Esophagus (tissue), 2 donors: ENCODE data around the gene ENOX1. TPM values are rescaled to one million over a fixed set of nuclear protein-coding genes. Genes with fewer than 3 reads are reported as not detected.

Experiments used
- H3K27ac ChIP-seq, 2 donors: one replicate each; pipeline ENCODE4 v1.5.1; 2013; ENCODE audit warnings: low read depth in 2 of 2, mild to moderate bottlenecking in 2 of 2, inconsistent platforms in 1 of 2, low read length in 1 of 2, moderate library complexity in 1 of 2
- H3K27me3 ChIP-seq, 2 donors: one replicate each; pipeline ENCODE4 v1.6.1; 2013; ENCODE audit warnings: low read length in 2 of 2, control low read depth in 1 of 2, mild to moderate bottlenecking in 1 of 2; ENCODE audit not compliant: insufficient read depth in 2 of 2, control insufficient read depth in 1 of 2
- H3K36me3 ChIP-seq, 2 donors: one replicate each; pipeline ENCODE4 v1.6.1; 2013; ENCODE audit warnings: low read length in 1 of 2; ENCODE audit not compliant: control insufficient read depth in 2 of 2, insufficient read depth in 2 of 2
- H3K4me1 ChIP-seq, 2 donors: one replicate each; pipeline ENCODE4 v1.6.1; 2013; ENCODE audit warnings: low read length in 1 of 2; ENCODE audit not compliant: control insufficient read depth in 2 of 2, insufficient read depth in 2 of 2
- H3K4me3 ChIP-seq, 2 donors: one replicate each; pipeline ENCODE4 v1.5.1; 2013; ENCODE audit warnings: low read length in 2 of 2, mild to moderate bottlenecking in 2 of 2, low read depth in 1 of 2, moderate library complexity in 1 of 2
- H3K9me3 ChIP-seq, 2 donors: one replicate each; pipeline ENCODE4 v1.6.1; 2013; ENCODE audit warnings: mild to moderate bottlenecking in 2 of 2, low read depth in 1 of 2, low read length in 1 of 2, moderate library complexity in 1 of 2; ENCODE audit not compliant: control insufficient read depth in 2 of 2, insufficient read depth in 1 of 2
- WGBS, 2 donors: extraction: QIAGEN DNeasy Blood & Tissue Kit; methylation state at CpG; one replicate each; pipeline ENCODE4 v1.1.7; 2013; 5-methylcytosine and 5-hydroxymethylcytosine counted together
- polyA plus RNA-seq, 2 donors: library from polyadenylated mRNA; stranded (reverse); fragments of 200-250 nt; gene quantifications; one replicate each; pipeline ENCODE4 v1.2.3, GENCODE V29; 2013
- donor health status: healthy with polysubstance abuse.
- donor health status: Bipolar disorder and iron deficiency.

ENOX1 gene
- polyA plus RNA-seq, 2 donors: 0.10 to 0.29 TPM

DNA sequence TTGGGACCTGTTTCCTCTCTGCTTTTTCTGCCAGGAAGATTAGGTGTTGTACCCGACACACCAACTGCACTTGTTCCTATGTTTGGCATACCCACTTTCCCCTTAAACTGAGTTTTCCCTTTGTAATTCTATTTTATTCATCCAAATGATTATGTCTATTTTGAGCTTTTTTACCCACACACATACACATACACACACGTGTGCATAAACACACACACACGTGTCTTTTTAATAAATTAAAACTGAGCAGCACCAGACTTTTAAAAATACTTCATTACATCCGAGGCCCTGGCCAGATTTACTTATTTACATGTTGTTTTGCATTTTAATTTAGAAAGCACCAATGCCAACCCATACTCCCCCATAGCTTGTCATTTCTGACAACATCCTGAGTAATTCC is 413.4 kb downstream of the ENOX1 start:
- Histone ChIP-seq H3K4me3 (no peak overlapping the region), H3K36me3 (no peaks in the 10 kb centered on the region), H3K4me1 (no peaks in the 10 kb centered on the region), H3K27ac (no peak overlapping the region), H3K27me3 (no peaks in the 10 kb centered on the region), H3K9me3 (no peaks in the 10 kb centered on the region)
- WGBS, 2 donors: 78 to 81% methylated on average over 4 of the region's 4 CpGs

DNA sequence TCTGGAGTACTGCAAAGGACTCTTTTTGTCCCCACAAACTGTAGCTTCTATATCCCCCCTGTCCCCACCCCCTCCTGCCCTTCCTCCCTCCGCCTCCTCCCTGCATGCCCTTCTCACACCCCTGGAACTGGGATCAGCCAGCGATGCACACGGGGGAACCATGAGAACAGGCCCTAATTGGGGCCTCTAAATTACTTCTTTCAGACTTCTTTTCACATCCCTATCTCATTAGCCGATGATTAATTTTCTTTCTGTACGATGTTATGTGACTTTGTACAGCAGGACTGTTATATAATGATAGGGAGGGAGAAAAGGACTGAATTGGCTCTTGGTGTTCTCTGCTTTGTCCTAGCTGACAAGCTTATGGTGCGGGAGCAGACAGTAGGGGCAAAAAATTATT is 415.9 kb downstream of the ENOX1 start:
- WGBS, 2 donors: 85 to 90% methylated on average over 6 of the region's 6 CpGs
- no peaks in the 10 kb centered on the region for H3K9me3 ChIP-seq
- H3K4me1 ChIP-seq: no peaks in the 10 kb centered on the region
- H3K36me3 ChIP-seq: no peaks in the 10 kb centered on the region
- no peak overlapping the region for H3K4me3 ChIP-seq
- H3K27ac ChIP-seq: no peak overlapping the region
- H3K27me3 ChIP-seq: no peaks in the 10 kb centered on the region

DNA sequence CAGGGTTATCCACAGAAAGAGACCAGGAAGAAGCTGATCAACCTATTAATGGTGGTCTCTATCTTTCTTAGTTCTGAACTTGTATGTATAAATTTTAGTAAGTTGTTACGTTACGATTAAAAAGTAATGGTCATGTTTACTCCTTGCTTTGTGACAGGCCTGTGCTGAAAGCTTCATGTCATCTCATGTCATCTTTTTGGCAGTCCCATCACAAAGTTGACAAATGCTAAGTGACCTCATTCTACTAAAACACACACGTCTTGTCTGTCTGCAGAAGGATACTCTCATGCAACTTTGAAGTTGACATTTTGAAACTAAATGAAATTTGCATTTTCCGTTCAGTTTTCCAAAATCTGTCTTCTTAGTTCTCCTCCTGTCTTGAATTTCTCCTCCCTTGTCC is 417.5 kb downstream of the ENOX1 start:
- H3K4me3 ChIP-seq: no peak overlapping the region
- WGBS, 2 donors: 66 to 81% methylated on average over 4 of the region's 4 CpGs
- no peaks in the 10 kb centered on the region for H3K9me3 ChIP-seq
- no peaks in the 10 kb centered on the region for H3K36me3 ChIP-seq
- no peaks in the 10 kb centered on the region for H3K27me3 ChIP-seq
- no peak overlapping the region for H3K27ac ChIP-seq
- H3K4me1 ChIP-seq: no peaks in the 10 kb centered on the region

DNA sequence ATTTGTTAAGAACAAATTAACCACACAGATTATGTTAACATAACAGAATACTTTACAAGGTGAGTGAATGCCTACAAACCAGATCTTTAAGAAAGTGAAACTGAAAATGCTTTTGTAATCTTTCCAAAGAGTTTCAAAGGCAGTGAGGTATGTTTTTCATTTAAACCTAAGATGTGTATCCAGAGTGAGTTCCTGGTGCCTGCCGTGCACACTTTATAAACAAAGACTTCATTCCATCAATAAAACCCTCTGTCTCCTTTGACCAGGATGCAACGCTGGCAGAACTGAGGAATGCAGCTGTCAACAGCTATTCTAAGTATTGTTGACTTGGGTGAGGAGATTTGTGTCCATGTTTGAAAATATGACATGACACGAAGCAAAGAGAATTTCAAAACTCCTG is 418.8 kb downstream of the ENOX1 start:
- no peaks in the 10 kb centered on the region for H3K36me3 ChIP-seq
- H3K4me1 ChIP-seq: no peaks in the 10 kb centered on the region
- H3K4me3 ChIP-seq: peak overlapping the region in 1 of 2 donors; percentile 15
- H3K27ac ChIP-seq: no peak overlapping the region
- WGBS, 2 donors: 20 to 24% methylated on average over 3 of the region's 3 CpGs
- H3K27me3 ChIP-seq: no peaks in the 10 kb centered on the region
- H3K9me3 ChIP-seq: no peaks in the 10 kb centered on the region

DNA sequence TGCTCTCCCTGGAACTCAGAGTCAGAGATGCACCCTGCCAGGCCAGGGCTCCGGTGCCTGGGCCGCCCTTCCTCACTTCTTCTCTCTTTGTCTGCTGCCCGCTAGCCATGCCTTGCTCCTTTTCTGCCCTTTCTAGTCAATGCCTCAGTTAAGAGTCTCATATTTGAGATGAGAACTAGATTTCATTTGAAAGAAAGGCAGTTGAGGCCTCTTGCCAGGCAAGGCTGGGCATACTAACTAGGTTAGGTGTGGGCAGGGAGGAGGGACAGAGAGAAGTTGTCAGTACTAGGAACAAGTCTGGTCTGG is 421.8 kb downstream of the ENOX1 start:
- no peaks in the 10 kb centered on the region for H3K4me1 ChIP-seq
- no peaks in the 10 kb centered on the region for H3K27me3 ChIP-seq
- no peak overlapping the region for H3K27ac ChIP-seq
- WGBS, 2 donors: 63 to 67% methylated on average over 3 of the region's 3 CpGs
- H3K4me3 ChIP-seq: no peak overlapping the region
- no peaks in the 10 kb centered on the region for H3K36me3 ChIP-seq
- no peaks in the 10 kb centered on the region for H3K9me3 ChIP-seq

DNA sequence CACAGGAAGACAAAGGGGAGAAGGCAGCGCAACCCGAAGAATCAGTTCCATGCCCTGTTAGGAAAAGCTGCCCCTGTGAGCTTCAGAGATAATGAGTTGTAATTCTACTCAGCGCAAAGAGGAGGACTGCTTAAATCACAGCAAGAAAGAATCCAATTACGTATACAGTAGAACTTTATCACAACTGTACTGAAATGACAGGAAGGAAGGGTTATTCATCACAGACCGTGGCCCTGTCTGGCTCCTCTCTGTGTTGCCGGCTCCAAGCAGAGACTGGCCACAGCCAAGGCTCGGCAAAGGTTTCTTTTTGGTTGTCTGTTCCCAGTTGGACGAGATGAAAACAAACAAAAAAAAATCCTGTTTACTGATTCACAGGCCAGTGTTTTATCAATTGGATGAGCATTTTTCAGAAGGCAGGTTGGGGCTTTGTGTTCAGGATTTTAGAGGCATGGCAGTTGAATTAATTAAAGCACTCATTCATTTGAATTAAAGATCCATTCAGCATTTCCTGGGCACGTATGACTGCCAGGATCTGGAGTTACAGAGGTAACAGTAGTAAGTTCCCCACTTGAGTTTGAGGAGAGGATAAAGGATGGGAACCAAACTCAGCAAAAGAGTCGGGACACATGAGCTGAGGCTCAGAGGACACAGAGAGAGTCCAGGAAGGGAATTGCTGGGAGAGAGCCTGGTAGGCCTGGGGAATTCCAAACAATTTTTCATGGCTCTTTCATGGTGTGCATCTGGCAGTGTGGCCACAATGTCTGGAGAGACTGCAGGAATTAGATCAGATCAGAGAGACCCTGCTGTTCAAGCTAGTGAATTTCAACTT is 422.3 kb downstream of the ENOX1 start:
- Histone ChIP-seq H3K4me3 (no peak overlapping the region), H3K27me3 (no peaks in the 10 kb centered on the region), H3K36me3 (no peaks in the 10 kb centered on the region), H3K9me3 (no peaks in the 10 kb centered on the region), H3K27ac (no peak overlapping the region), H3K4me1 (no peaks in the 10 kb centered on the region)
- WGBS, 2 donors: 66 to 68% methylated on average over 10 of the region's 10 CpGs

DNA sequence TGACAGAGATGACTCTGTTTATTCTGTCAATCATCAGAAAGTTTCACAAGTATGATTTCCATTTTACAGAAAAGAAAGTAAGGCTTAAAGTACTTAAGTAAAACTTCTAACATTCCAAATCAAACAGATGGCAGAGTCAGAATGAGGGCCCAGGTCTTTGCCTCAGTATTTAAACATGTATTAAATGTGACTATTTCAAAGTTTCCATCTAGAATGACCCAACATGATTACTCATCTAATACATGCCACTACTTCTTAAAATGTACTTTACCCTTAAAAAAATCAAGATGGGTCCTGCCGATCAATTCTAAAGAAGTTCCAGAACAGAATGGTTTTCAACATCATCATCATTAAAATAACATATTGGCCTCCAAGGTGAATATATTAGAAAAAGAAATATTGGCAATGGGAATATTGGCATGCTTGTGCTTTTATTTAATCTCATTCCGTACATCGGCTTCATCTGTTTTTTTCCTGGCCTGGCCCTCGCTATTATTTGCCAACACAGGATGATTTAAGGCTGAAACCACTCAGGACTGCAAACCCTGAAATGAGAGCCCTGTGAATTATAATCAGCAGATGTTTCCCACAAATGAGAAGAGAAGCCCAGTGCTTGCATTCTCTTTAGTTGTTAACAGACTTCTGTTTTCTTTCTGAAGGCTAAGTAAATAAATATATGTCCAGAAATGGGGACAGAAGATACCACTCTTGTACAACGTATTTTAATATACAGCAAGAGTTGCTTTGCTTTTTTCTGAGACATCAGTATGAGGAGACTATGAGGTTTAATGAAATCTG is 423.4 kb downstream of the ENOX1 start:
- Histone ChIP-seq H3K27ac (no peak overlapping the region), H3K27me3 (no peaks in the 10 kb centered on the region), H3K4me1 (no peaks in the 10 kb centered on the region), H3K36me3 (no peaks in the 10 kb centered on the region), H3K4me3 (no peak overlapping the region), H3K9me3 (no peaks in the 10 kb centered on the region)
- 72 to 75% methylated on average over 5 of the region's 5 CpGs for WGBS, 2 donors

DNA sequence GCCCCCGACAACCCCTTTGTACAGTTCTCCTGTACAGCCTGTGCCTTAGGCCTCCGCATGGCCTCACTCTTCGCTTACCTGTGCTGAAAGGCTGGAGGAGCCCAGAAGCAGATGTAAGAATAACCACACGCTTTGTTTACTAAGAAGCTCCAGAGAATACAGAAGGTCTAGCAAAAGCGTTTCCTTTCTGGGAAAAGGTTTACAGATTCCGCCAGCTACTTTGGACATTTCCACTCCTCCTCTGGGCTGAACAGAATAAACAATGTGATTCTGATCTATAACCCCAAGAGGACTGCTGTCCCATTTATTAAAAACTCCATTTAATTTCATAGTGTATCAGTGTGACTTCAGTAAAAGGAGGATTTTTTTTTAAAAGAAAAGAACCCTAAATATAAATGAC is 424.2 kb downstream of the ENOX1 start:
- no peak overlapping the region for H3K27ac ChIP-seq

DNA sequence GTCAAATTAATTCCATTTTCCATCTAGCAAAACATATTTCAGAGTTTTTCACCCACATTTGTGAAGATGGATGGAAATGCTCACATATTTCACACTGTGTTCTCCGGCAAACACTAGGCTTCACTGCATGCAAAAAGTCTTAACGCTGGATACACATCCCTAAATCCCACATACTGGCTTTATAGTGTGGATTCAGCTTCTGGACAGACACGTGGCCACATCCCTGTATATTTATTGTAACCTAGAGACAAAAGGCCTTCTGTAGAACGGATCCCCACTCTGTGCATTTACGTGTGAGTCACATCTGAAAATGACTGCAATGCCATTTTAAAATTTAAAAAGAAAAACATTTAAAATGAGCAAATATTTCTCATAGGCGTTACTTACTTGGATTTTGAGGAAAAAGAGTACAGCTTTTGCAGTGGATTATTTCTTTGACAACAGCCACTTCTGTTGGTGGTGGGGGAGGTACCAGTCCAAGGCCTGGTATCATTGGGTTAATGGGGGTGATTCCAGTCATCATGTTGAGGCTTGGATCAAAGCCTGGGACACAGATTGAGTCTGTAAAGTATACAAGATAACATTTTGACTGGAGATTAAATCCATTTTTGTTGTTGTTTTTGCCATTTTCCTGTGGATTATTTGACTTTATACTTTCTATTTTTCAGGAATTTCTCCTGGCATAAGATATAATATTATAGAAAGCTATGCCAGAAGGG is 425.7 kb downstream of the ENOX1 start:
- no peaks in the 10 kb centered on the region for H3K4me1 ChIP-seq
- 68 to 79% methylated on average over 6 of the region's 6 CpGs for WGBS, 2 donors

More for the DNA sequence above, 424.2 kb downstream of the ENOX1 start:
- no peaks in the 10 kb centered on the region for H3K27me3 ChIP-seq
- 88 to 90% methylated on average over 6 of the region's 6 CpGs for WGBS, 2 donors
- no peak overlapping the region for H3K4me3 ChIP-seq
- no peaks in the 10 kb centered on the region for H3K4me1 ChIP-seq
- H3K9me3 ChIP-seq: no peaks in the 10 kb centered on the region
- H3K36me3 ChIP-seq: no peaks in the 10 kb centered on the region

More for the DNA sequence above, 425.7 kb downstream of the ENOX1 start:
- Histone ChIP-seq H3K27me3 (no peaks in the 10 kb centered on the region), H3K4me3 (no peak overlapping the region), H3K27ac (no peak overlapping the region), H3K36me3 (no peaks in the 10 kb centered on the region), H3K9me3 (no peaks in the 10 kb centered on the region)
